ENCODE data around the gene STARD4. TPM values are rescaled to one million over a fixed set of nuclear protein-coding genes. Genes with fewer than 3 reads are reported as not detected.

Gene STARD4
- total and polyA plus RNA-seq, 9 of the 15 experiments (the other 6 are each of a cell fraction or from before 2014, with no cell fraction given), result 28.4 to 88.0 (median 34.0) TPM

- Histone ChIP-seq H4K20me1 (replicated peaks; ENCODE audit: control insufficient read depth, insufficient read depth, low read length) (no peaks in the 10 kb centered on the region), H3K27me3 (ENCODE audit: control insufficient read depth in 2 of 2, insufficient read depth in 2 of 2, low read length in 2 of 2) (peaks cover 3 to 5% of the 10 kb centered on the region in 2 experiments; a peak in 3 of 5 replicates), H3K4me1 (replicated peaks in 1 of 2; ENCODE audit: control insufficient read depth in 2 of 2, insufficient read depth in 2 of 2, low read length in 2 of 2) (peaks cover 0 to 3% of the 10 kb centered on the region in 2 experiments; a peak in 1 of 5 replicates), H3K36me3 (ENCODE audit: control insufficient read depth, insufficient read depth, low read length) (no peaks in the 10 kb centered on the region), H3K27ac (ENCODE audit: extremely low read depth, low read depth, low read length) (no peak overlapping the region), H3K4me2 (ENCODE audit: insufficient read depth, low read length) (no peak overlapping the region), H2AFZ (ENCODE audit: low read depth, low read length) (no peak overlapping the region), H3K9me1 (ENCODE audit: control insufficient read depth, insufficient read depth, low read length) (no peaks in the 10 kb centered on the region), H3K9ac (ENCODE audit: insufficient read depth in 1 of 2, low read depth in 2 of 2, low read length in 2 of 2) (no peak overlapping the region), H3K4me3 (no peak overlapping the region), H3K9me3 (replicated peaks; ENCODE audit: control insufficient read depth, insufficient read depth, low read depth, low read length) (no peaks in the 10 kb centered on the region), H3K79me2 (ENCODE audit: control insufficient read depth, insufficient read depth, low read length) (no peaks in the 10 kb centered on the region)
- ChIA-PET CTCF (ENCODE audit: low intra/inter-chr PET ratio) (no interaction called here), POLR2A (no interaction called here)
- no peak for TF ChIP-seq ZNF407 (IDR thresholded peaks at IDR 0.05; ENCODE audit: low read depth)
- TF ChIP-seq, protein P1, sequence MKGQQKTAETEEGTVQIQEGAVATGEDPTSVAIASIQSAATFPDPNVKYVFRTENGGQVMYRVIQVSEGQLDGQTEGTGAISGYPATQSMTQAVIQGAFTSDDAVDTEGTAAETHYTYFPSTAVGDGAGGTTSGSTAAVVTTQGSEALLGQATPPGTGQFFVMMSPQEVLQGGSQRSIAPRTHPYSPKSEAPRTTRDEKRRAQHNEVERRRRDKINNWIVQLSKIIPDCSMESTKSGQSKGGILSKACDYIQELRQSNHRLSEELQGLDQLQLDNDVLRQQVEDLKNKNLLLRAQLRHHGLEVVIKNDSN (CRISPR knock-in tag; IDR thresholded peaks at IDR 0.05), result no peak
- no peak for TF ChIP-seq POLR2A (conservative IDR thresholded peaks at IDR 0.05)
- TF ChIP-seq ZFP30 (CRISPR knock-in tag; IDR thresholded peaks at IDR 0.05; ENCODE audit: borderline replicate concordance), result no peak
- 0% methylated on average over 6 of the region's 6 CpGs for WGBS (ENCODE audit: insufficient coverage, low coverage, missing lambda C conversion rate)
- no peak for FAIRE-seq
- DNase-seq (ENCODE audit: extremely low read depth in 1 of 4, low spot score in 3 of 4), result no peak
- intact Hi-C loops (cut with micrococcal nuclease), result no loop called here
- in situ Hi-C loops (cut with MboI), result loop anchor here (10.0 kb wide), 1 partner anchor 596 kb away; no protein-coding TSS in a partner anchor
- ATAC-seq, result no peak
- no TSS peak for BruUV-seq (replicated peaks)
These were observed 36.1 kb upstream of the STARD4 start for GRCh38 chr5:111548348-111548950.

Data from K562 (cell line).